Right lung (tissue), 5 donors: ENCODE measurements around the gene RHOT2. TPM values are rescaled to one million over a fixed set of nuclear protein-coding genes. Genes with fewer than 3 reads are reported as not detected.
A peak's percentile ranks its signal among the peaks of the same experiment; 100 is the strongest.
"Not testable (repeated sequence)": the region's sequence is repeated elsewhere in the genome, so short reads cannot be mapped to it uniquely, and the experiment has no call there.

Experiments
- DNase-seq, 2 donors: peaks; one replicate each; pipeline ENCODE4 v3.0.0-alpha.2; 2013
- polyA plus RNA-seq, 5 donors: library from polyadenylated mRNA; unstranded; fragments of 120-200 nt; gene quantifications; one replicate each; pipeline versions ENCODE4 v1.2.1 to v1.2.3, GENCODE V29; 2013; ENCODE audit warnings: inconsistent platforms in 1 of 5, low replicate concordance in 1 of 5; ENCODE audit not compliant: insufficient read length in 5 of 5, insufficient read depth in 1 of 5

Gene RHOT2
- polyA plus RNA-seq, 5 donors = 47.5 to 119 (median 70.3) TPM

- DNase-seq = peak; percentile 77 to 83
Observed at GRCh38 chr16:679814-680624, 12.1 kb downstream of the RHOT2 start, which contains the start of gene STUB1. TSS of gene STUB1 (plus strand) at chr16:680410. CDS start at chr16:680526, 116 bp downstream.

DNA sequence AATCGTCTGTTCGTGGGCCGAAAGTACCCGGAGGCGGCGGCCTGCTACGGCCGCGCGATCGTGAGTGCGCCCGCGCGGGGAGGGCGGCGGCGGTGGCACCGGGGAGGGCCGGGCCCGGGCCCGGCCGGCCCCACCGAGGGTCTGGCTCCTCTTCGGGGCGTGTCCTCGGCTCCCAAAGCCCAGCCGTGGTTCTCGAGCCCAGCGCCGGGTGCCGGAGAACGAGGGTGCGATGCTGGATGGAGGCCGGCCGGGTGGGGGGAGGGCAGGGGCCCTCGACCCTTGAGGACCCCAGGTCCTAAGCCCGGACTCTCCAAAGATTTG, 12.7 kb downstream of the RHOT2 start:
- no peak for DNase-seq

- DNase-seq = no peak
Observed at GRCh38 chr16:680967-681745, 13.2 kb downstream of the RHOT2 start.

GRCh38 chr16:681746-682427, 14.0 kb downstream of the RHOT2 start:
- DNase-seq = no peak

DNA sequence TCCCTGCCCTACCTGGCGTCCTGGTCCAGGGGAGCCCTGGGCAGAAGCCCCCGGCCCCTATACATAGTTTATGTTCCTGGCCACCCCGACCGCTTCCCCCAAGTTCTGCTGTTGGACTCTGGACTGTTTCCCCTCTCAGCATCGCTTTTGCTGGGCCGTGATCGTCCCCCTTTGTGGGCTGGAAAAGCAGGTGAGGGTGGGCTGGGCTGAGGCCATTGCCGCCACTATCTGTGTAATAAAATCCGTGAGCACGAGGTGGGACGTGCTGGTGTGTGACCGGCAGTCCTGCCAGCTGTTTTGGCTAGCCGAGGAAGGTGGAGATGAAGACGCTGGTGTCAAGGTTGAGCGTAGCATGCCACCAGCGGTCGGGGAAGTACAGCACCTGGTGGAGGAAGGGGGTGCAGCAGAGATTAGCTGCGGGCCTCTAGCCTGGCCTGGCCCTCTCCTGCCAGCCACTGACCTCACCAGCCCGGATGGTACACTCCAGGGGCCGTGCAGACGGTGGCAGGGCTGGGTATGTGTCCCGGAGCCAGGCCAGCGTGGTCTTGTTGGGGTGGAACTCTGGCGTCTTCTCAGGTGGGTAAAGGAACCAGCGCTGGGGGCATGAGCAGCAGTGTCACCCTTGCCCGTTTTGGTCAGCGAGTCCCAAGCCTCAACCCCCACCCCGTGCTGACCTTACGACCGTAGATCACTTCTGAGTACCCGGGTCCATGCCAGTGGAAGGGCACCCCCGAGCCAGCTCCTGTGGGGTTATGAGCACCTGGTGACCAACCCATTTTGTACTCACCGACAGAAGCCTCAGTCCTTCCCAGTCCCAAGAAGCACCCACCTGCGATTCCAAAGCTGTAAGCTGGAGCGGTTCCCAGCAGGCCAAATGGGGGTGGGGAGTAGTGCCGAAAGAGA, 14.8 kb downstream of the RHOT2 start:
- DNase-seq = no peak

GRCh38 chr16:683396-684070, 15.6 kb downstream of the RHOT2 start:
- DNase-seq = no peak

GRCh38 chr16:684071-684794, 16.3 kb downstream of the RHOT2 start, which contains the start of gene JMJD8:
TSS of gene JMJD8 (minus strand) at chr16:684334. CDS start at chr16:684319, 15 bp downstream.
- peak; percentile 93 for DNase-seq

DNA sequence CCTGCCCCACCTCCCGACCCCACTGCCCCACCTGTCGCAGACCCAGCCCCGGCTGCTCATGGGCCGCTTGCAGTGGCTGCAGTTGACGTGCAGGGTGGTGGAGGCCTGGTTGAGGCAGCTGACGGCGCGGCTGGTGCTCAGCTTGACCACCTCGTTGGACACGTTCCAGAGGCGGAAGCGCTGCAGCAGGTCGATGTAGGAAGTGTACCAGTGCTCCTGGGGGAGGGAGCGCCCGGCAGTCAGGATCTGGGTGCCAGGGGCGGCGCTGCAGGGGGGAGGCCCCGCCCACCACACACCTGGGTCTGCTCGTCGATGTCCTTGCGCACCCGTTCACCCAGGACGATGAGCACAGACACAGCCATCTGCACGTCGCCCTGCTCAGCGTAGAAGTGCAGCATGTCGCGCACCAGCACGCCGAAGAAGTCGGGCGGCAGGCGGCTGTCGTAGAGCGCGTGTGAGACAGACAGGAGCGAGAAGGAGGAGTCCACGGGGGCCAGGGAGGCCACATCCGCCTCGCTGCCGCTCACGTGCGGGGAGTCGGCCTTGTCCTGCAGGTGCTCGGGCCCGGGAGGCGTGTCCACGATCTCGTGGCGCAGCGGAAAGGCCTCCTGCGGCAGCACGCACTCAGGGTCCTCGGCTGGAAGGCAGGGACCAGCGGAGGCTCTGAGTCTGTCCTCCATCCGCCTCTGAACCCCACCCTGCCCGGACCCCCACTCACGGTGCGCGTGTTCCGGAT, 17.2 kb downstream of the RHOT2 start:
- no peak for DNase-seq

DNA sequence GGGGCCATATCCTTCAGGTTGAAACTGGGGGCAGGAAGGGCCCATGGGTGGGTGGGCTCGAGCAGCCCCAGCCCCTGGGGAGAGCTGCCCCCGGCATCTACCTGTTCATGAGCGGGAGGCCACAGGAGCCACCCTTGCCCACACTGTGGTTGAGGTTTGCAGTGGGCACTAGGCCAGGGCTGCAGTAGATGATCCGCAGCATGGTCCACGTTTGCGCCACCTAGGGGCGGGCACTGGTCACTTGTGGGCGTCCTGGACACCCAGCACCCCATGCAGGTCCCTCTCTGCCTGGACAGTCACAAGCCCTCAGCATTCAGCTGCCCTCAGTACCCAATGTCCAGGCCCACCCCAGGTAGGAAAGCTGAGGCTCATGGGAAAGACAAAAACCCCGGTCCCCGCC, 18.0 kb downstream of the RHOT2 start:
- DNase-seq = no peak

DNA sequence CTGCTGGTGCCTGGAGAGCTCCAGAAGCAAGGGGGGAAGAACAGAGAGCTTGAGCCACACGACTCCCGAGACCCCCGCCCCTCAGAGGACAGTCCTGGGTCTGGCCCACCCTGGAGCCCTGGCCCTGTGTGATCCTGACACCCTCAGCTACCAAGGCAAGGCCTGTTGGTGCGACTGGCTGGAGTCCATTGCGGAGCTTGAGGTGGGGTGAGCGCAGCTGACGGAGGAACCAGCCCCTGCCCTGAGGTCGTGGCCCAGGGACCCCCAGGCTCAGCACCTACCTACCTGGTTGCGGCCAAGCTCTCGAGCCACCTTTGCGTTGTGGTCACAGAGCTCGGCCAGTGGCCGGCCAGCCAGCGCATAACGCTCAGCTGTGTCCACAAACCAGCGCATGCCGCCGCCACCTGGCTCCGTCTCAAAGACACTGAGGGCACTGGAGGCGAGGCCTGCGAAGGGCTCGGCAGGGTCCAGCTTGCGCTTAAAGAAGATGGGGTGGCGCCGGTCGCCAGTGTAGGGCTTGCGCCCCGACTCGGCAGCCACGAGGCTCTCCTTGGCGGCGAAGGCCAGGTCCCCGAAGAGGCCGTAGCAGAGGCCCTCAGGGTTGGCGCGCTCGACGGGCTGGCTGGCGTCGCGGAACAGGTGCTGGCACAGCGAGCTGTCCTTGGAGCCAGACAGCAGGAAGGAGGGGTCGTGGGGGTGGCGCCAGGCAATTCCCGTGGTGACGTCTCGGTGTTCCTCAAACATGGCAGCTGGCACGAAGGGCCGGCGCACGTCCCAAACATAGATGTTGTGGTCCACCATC, 18.7 kb downstream of the RHOT2 start:
- DNase-seq = no peak

GRCh38 chr16:687499-687898, 19.6 kb downstream of the RHOT2 start:
- DNase-seq = no peak

DNA sequence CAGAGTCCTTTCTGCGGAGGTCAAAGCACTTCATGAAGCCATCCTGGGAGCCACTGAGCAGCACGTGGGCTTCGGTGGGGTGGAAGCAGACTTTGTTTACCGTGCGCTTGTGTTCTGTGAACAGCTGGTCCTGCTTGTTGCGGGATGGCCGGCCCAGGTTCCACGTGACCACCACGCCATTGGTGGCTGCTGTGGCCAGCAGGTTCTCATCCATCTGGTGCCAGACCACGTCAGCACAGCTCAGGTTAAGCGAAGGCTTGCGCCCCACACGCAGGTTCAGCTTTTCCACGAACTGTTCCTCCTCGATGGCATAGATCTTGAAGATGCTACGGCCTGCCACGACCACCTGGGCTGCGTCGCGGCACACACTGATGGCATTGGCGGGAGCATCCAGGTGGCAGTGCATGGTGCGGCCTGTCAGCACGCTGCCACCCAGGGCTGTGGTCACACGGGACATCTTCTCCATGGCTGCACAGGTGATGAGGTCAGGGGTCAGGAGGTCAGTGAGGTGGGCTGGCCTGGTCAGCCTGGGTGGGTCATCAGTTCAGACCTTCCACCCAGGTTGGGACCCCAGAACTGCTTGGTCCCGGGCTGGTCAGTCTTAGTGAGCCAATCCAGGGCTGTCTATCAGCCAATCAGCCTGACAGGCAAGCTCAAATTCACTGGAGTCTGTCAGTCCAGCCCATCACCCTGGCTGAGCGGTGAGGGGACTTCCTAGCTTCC, 21.4 kb downstream of the RHOT2 start:
- DNase-seq = no peak

GRCh38 chr16:691242-691641, 23.3 kb downstream of the RHOT2 start:
- not testable (repeated sequence) for DNase-seq

DNA sequence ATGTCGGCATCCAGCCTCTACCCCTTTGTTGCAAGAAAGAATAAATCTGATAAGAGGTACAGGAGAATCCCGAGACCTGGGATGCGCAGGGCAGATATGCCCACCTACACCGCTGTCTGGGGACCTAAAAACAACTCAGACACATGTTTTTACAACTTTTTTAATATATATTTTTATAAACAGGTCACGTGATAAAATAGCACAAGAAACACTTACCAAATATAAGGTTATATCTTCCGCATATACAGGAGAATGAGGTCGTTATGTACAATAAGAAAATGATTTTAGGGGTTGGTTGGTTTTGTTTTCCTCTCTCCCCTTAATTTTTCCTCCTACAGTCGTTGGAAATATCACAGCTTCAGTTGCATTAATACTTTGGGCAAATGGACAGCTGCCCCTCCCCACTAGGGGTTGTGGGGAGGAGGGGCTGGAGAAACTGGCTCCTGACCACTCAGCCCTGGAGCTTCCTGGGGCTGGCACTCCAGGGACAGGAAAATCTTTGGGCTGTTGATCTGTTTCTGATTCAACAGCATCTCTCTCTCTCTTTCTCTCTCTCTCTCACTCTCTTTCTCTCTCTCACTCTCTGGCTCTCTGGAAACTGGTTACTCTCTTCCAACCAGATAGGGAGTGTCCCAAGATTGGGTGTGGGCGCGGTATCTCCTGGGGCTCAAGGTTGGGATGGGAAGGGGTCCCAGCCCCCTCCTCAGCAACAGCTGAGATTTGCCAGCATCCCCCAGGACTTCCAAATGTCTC, 24.6 kb downstream of the RHOT2 start:
- no peak for DNase-seq

- no peak for DNase-seq
Observed at GRCh38 chr16:693364-693763, 25.4 kb downstream of the RHOT2 start.

DNA sequence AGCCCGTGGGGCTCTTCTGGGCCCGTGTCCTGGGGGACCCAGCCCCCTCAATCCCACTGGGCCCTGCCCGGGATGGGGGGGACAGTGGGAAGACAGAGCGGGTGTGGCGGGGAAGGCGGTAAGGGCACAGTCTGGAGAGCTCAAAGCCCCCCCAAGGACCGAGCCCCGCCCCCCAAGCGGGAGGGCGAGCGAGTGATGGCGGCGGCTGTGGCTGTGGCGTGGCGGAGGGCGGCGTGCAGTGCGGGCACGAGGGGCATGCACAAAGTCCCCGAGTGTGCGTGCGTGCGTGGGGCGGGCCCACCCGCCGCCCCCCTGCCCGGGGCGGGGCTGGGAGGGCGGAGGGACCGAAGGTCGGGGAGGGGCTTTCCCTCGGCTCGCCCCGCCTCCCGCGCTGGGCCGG, 25.8 kb downstream of the RHOT2 start:
- no peak for DNase-seq
